ENCODE data around the gene C17orf67.
A peak's percentile ranks its signal among the peaks of the same experiment; 100 is the strongest.

The C17orf67 gene, protein sequence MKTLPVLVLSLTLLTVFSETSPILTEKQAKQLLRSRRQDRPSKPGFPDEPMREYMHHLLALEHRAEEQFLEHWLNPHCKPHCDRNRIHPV

DNA sequence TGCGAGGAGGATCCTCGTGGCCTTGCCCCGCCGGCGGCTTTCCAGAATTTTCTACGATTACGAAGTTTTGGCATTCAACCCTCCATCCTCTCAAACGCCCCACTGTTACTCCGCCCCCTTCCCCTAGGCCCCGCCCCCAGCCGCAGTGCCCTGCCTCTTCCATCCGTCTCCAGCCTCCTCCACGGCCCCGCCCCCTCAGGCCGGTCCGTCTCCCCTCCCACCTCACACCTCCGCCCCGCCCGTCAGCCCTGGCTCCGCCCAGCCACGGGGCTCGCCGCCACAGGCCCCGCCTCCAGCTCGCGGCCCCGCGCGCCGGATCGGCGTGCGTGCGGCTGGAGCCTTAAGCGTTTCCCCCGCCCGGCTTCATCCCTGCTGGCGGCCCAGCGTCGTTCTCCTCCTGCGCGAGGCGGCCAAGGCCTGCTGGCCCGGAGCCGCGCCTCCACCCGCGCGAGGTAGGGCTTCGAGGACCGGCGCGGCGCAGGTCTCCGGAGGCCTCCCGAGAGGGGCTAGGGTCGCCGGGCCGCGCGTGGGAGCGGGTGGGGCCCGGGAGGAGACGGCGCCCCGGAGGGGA lies at the start of gene C17orf67, which contains the start of gene DGKE:
Gene C17orf67 (minus strand): TSS at position 112 of the 571 bp plus-strand sequence. CDS start 18,110 bp downstream, outside the sequence.
Gene DGKE (plus strand): TSS at position 343 of the 571 bp plus-strand sequence. CDS start 645 bp downstream, outside the sequence.
- H3K27ac ChIP-seq, result peak within 1 kb of the TSS; percentile 73
- peak; percentile 69 for DNase-seq (ENCODE audit: low read depth, low spot score)

DNA sequence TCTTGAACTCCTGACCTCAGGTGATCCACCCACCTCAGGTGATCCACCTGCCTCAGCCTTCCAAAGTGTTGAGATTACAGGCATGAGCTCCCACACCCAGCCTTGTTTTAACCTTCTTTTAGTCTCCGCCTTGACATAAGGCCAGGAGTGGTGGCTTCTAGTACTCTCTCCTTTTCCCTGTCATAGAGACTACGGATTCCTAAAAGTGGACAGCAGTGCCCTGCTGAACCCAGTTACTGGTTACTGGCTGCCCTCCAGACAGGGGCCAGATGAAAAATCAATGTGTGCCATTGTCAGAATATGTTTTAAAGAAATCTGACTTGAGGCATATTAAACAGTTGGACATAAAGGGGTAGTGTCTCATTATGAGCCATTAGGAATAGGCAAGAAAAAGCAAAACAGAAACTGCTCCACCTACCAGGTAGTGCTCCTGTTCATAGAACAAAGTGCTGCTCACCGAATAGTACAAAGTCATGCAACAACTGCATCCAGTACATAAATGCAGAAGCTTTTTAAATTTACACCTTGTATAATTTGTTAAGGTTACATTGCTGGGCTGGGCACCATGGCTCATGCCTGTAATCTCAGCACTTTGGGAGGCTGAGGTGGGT lies 48.1 kb upstream of the C17orf67 start:
- DNase-seq (ENCODE audit: low read depth, low spot score), result no peak
- H3K27ac ChIP-seq, result no peak overlapping the region

DNA sequence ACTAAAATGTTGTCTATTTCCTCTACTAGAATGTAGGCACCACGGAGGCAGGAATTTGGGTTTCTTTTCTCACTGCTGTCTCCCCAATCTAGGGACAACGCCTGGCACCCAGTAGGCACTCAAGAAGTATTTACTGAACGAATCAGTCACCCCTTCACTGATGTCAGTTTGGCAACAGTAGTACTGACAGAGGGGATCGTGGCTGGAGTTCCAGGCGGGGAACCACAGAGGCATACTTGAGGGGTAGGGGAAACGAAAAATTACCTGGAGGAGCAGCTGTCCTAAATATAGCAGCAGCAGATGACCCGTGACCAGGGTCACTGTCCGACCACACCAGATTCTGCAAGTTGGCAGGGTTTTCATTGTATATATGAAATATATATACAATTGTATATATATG lies 46.9 kb upstream of the C17orf67 start:
- no peak for DNase-seq (ENCODE audit: low read depth, low spot score)
- no peak overlapping the region for H3K27ac ChIP-seq

DNA sequence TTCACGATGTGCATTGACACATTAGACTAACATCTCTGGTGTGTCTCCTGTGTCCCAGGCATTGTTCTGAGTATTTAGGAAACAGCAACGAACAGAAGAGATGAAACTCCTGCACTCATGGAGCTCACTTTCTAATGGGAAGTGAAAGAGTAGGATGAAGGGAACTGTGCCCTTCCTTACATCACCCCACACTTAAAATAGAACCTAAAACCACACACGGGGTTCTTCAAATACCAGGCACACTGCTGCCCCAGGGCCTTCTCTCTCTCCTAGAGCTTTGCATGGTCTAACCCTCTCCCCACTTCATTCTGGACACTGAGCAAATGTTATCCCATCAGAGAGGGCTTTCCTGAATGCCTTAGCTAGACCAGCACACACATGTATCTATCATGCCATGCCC lies 46.4 kb upstream of the C17orf67 start:
- DNase-seq (ENCODE audit: low read depth, low spot score), result no peak
- H3K27ac ChIP-seq, result no peak overlapping the region

DNA sequence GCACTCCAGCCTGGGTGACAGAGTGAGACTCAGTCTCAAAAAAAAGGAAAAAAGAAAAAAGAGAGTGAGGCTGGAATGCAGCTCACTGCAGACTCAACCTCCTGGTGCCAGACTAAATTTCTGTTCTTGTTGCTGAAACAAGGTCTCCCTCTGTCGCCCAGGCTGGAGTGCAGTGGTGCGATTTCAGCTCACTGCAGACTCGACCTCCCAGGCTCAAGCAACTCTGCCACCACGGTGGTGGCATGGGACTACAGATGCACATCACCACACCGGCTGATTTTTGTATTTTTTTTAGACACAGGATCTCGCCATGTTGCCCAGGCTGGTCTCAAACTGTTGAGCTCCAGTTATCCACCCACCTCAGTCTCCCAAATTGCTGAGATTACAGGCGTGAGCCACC lies 45.6 kb upstream of the C17orf67 start:
- no peak for DNase-seq (ENCODE audit: low read depth, low spot score)

DNA sequence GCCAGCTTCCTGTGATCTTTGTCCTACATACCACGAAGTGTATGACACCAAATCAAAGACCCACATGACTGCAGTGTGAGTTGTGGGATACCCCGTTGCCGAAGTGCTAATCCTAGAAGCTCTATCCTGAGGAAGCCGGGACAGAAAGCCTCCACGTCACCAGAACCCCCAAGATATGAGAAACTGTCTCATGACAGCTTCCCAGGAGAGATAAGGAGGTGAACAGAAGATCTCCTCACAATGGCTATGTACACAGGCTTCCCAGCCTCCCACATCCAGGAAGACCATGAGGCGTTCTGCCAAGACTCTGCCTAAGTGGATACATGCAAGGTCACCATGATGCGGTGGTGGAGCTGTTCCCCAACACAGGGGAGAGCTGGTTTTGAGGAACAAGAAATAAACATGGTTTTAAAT lies 43.1 kb upstream of the C17orf67 start:
- no peak overlapping the region for H3K27ac ChIP-seq
- DNase-seq (ENCODE audit: low read depth, low spot score), result no peak

More for the DNA sequence above, 45.6 kb upstream of the C17orf67 start:
- no peak overlapping the region for H3K27ac ChIP-seq

DNA sequence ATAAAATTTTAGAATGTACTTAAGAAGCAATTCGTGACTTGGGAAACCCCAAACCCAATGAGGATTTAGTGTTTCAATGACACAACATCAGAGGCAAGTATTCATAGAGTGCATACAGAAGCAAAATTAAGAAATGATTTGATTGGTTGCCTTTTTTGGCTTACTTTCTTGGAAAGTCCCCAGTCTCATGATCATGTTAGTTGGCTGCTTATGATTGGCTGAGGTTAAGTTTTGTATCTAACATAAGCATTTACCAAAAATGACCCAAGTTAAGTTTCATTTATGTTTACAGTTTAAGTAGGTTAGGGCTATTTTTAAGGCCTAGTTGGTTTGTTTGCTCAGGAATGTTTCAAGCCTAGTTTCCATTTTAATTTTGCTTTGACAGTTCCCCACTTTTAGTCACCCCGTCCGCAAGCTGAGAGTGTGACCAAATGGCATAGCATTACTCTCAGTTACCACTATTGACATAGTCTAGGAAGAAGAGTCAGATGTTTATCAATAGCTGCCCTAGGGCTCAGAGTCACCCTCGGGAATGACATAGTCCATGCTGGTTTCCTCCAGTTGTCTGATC lies 36.4 kb upstream of the C17orf67 start:
- no peak for DNase-seq (ENCODE audit: low read depth, low spot score)
- no peak overlapping the region for H3K27ac ChIP-seq

DNA sequence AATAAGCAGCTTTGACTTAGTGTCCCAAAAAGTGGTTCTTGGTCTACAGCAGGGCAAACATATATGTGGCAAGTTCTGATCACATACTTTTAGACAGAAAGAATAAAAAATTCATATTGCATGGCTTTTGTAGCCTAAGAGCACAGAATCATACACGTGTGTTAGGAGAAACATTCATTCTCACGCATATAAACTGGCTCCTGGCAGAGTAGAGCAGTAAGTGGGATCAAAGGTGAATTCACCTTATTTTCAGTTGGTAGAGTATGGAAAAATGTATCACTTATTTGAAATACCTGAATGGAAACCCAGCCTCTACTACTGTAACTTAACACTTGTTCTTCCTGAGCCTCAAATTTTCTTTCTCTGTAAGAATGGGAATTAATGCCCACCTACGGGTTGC lies 35.0 kb upstream of the C17orf67 start:
- DNase-seq (ENCODE audit: low read depth, low spot score), result no peak
- H3K27ac ChIP-seq, result no peak overlapping the region

DNA sequence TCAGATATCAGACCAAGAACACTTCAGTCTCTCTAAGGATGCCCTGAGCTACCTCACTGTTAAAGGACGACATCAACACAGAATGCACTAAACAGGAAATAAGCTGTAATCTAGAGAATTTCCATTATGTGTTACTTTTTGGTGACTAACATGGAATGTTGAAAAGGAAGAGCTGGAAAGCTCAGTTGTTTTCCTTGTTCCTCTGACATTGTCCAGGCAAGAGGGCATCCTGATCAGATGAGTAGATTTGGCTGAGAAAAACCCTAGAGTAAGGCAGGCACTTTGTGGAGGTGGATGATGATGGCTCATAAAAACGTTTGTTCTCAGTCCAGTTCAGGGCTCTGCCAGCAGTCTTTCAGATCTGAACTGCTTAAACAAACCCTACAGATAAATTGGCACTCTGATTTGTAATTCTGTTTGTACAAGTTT lies 34.2 kb upstream of the C17orf67 start:
- no peak for DNase-seq (ENCODE audit: low read depth, low spot score)

DNA sequence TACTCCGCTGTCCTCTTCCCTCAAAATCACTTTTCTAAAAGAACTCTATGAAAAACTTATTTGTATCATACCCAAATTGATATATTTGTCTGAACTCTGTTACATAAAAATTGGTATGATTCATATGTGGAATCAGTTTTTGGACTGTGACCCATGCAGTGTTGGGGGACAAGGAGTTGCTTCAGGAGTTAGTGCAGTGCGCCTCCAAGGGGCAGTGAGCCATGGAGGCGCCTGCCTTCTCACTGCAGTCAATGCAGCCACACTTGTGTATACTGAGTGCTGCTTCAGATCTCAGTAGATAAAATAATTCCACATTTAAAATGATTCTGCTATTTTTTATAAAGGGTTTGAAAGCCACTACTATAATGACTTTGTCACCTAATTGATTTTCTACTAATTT lies 32.8 kb upstream of the C17orf67 start:
- H3K27ac ChIP-seq, result no peak overlapping the region
- DNase-seq (ENCODE audit: low read depth, low spot score), result no peak

More for the DNA sequence above, 34.2 kb upstream of the C17orf67 start:
- peak overlapping the region; percentile 26 for H3K27ac ChIP-seq

DNA sequence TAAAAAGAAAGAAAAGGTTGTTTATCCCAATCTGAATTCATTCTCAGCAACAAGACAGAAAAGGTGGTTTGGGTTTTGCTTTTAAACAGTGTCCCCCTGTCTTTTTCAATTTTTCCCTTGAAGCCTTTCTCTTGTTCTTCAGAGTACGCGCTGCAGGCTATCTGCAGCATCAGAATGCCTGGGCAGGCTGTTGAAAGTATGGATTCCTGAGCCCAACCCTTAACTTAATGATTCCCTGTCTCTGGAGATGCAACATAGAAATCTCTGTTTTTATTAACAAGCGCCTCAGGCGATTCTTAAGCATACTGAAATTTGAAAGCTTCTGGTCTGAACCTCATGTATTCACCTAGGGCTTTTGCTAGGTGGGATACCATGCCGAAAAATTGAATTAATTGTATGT lies 32.4 kb upstream of the C17orf67 start:
- H3K27ac ChIP-seq, result no peak overlapping the region
- no peak for DNase-seq (ENCODE audit: low read depth, low spot score)

DNA sequence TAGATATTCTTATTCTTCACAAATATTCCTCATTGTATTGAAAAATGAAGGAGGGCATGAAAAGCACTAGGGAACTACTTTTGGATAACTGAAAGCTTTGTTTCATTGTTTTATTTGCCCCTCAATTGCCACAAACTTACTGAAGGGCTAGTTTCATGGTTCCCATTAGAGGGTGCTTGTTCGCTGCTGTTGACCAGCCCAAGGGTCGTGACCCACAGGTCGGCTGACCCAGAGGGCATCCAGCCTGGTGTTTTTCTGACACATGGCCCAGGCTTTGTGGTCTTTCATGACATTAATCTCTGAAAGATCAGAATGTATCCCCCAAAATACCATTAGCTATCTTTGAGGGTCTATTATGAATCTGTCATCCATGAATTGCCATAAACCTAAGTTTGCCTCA lies 30.3 kb upstream of the C17orf67 start:
- no peak for DNase-seq (ENCODE audit: low read depth, low spot score)
- no peak overlapping the region for H3K27ac ChIP-seq

DNA sequence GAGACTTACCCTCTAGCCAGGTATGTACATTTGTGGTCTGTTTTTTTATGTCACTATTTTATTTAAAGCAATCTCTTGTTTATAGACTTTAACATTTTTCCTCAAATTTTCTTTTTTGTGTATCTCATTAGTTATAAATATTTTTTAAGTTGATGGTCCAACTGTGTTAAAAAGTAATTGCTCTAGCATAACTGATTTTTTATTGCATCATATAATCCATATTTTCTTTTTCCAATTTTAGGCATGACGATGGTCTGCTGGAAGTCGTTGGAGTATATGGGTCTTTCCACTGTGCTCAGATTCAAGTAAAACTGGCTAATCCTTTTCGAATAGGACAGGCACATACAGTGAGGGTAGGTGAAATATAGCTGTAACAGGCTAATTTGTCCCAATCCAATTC lies 28.2 kb upstream of the C17orf67 start:
- DNase-seq (ENCODE audit: low read depth, low spot score), result no peak
- H3K27ac ChIP-seq, result no peak overlapping the region

DNA sequence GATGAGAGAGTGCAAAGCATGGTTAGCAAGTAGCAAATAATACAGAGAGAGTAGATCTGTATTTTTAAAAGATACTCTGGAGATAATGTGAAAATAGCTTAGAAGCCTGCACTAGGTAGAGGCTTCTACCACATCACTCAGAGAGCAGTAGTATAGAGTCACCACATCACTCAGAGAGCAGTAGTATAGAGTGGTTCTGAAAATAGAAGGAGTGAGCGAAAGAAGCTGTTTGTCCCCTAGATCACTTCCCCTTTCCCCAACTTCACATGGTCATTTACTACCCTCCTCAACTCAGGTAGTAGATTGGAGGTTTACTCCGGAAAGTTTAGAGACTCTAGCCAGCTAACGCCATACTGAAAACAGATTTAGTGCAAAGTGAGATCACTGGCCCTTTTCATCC lies 17.3 kb upstream of the C17orf67 start:
- H3K27ac ChIP-seq, result no peak overlapping the region
- no peak for DNase-seq (ENCODE audit: low read depth, low spot score)

DNA sequence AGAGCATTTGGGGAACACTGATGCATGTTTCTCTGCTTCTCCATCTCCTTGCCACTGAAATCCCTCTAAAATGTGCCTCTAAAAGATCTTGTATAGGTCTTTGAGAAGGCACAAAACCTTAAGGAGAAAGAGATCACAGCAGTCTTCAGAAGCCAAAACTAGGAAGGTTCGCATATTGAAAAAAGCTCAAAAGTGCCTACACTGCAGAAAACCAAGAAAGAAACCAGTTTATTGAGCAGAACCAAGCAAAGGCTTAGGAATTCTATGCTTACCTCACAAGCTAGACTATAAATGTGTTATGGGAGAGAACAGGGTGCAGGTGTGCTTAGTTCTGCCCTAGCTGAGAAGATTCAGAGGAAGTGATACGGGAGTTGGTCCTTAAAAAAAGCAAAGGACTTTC lies 16.9 kb upstream of the C17orf67 start:
- no peak overlapping the region for H3K27ac ChIP-seq
- DNase-seq (ENCODE audit: low read depth, low spot score), result no peak

DNA sequence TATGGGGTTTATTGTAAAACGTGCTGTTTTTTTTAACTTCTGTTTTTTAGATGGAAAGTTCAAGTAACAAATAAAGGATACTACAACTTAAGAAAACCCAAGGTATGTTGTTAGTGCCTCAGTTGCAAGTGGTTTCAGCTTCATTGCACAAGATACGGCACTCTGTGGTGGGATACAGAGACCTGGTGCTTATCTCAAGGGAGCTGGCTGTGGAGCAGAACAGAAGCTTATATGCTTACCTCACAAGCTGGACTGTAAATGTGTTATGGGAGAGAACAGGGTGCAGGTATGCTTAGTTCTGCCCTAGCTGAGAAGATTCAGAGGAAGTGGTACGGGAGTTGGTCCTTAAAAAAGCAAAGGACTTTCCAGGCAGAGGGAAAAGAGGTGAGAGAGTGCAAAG lies 15.4 kb upstream of the C17orf67 start:
- no peak for DNase-seq (ENCODE audit: low read depth, low spot score)
- H3K27ac ChIP-seq, result no peak overlapping the region

DNA sequence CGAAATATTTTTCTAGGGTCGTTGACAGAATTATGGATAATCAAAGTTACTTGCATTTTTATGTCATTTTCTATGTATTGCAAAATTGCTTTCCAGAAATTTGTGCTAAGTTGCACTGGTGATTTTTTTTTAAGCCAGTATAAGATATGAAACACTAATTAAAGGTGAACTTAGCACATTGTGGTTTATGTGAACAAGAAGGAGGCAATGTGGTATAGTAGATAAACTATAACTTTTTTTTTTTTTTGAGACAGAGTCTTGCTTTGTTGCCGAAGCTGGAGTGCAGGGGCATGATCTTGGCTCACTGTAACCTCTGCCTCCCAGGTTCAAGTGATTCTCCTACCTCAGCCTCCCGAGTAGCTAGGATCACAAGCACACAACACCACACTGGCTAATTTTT lies 13.4 kb upstream of the C17orf67 start:
- DNase-seq (ENCODE audit: low read depth, low spot score), result no peak

DNA sequence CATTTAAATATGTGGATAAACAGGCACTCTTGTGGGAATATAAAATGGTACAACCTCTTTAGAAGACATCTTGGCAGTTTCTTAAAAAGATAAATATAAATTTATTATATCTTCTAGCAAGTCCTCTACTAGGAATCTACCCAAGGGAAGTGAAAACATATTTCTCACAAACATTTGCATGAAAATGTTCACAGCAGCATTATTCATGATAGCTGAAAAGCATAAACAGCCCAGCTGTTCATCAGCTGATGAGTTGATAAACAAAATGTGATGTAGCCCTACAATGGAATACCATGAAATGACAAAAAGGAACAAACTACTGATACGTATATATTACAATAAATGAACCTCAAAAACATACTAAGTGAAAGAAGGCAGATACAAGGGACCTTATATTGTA lies 12.2 kb upstream of the C17orf67 start:
- H3K27ac ChIP-seq, result no peak overlapping the region
- no peak for DNase-seq (ENCODE audit: low read depth, low spot score)

More for the DNA sequence above, 13.4 kb upstream of the C17orf67 start:
- no peak overlapping the region for H3K27ac ChIP-seq

DNA sequence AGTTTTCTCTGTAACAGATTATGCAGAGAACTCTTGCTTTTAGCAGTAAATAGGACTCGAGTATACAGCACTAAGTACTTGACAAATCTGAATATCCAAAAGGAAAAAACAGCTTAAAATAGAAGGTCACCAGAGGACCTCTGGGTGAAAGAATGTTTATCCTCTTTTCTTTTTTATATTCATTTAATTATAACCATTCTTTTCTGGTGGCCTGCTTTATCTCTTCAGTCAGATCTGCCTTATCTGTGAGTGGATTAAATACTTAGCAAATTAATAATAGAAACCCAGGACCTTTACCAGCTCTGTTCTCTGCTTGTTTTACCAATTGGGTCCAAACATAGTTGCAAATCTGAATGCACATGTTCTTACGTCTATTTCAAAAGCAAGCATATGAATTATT lies 8.9 kb upstream of the C17orf67 start:
- H3K27ac ChIP-seq, result no peak overlapping the region
- no peak for DNase-seq (ENCODE audit: low read depth, low spot score)

DNA sequence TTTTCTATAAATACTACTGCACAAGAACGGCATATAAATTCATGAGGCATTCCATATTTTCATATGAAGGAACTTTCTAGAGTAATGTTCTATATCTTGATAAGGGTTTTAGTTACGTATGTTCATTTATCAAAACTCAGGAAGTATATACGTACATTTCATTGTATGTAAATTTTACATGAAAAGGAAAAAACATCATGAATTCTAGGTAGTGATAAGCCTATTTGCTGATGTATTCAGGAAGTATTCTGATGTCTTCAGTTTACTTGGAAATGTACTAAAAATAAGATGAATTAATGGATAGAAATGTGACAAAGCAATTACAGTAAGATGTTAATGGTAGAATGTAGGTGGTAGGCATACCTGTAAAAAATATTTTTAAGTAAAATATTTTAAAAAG lies 5.0 kb upstream of the C17orf67 start:
- no peak overlapping the region for H3K27ac ChIP-seq
- no peak for DNase-seq (ENCODE audit: low read depth, low spot score)

DNA sequence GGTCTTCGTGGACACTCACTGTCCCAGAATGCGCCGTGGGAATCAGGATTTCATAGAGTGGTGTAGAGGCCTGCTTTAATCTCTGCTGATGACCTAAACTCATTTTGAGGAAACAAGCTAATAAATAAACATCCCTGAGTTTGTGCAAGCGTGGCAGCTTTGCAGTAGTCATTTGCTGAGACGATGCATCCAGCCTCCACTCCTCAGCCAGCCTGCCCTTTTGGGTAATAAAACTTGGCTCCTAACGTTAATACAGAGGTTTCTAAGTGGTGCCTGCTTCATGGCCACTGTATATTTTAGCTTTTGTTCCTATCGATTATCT lies 1.5 kb upstream of the C17orf67 start:
- no peak overlapping the region for H3K27ac ChIP-seq
- no peak for DNase-seq (ENCODE audit: low read depth, low spot score)
